HG02588 (cell line): ENCODE results near the gene PLCD3.

ENCODE experiments used
- ATAC-seq: cut with Tn5 transposase; IDR thresholded peaks from one replicate; pipeline ENCODE4 v1.9.1; 2021; ENCODE audit warnings: mild to moderate bottlenecking, moderate library complexity; ENCODE audit not compliant: unreplicated experiment

PLCD3 gene

GRCh38 chr17:45132320-45132571, at the start of gene PLCD3:
TSS of gene PLCD3 (minus strand) at chr17:45132515. CDS start at chr17:45132410, 105 bp downstream.
- ATAC-seq = no peak

- ATAC-seq = no peak
Measured at GRCh38 chr17:45177563-45177962, 45.2 kb upstream of the PLCD3 start.

GRCh38 chr17:45175759-45176115, 43.4 kb upstream of the PLCD3 start:
- no peak for ATAC-seq

- ATAC-seq = no peak
Measured at GRCh38 chr17:45172541-45173286, 40.4 kb upstream of the PLCD3 start.

DNA sequence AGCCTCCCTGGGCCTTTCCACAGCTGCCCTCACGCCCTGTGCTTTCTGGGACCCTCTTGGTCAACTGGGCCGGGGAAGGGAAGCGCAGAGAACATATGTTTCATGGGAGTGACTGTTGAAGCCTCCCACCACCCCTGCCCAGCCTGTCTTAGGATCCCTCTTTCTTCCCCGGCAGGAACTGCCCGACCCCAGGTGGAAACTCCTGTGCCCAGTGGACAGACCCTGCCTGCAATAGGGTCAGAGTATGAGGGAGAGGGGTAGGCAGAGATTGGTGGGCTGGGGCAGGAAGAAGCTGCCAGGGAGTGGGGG, 39.9 kb upstream of the PLCD3 start:
- ATAC-seq = no peak

GRCh38 chr17:45171338-45172231, 39.3 kb upstream of the PLCD3 start:
- no peak for ATAC-seq

DNA sequence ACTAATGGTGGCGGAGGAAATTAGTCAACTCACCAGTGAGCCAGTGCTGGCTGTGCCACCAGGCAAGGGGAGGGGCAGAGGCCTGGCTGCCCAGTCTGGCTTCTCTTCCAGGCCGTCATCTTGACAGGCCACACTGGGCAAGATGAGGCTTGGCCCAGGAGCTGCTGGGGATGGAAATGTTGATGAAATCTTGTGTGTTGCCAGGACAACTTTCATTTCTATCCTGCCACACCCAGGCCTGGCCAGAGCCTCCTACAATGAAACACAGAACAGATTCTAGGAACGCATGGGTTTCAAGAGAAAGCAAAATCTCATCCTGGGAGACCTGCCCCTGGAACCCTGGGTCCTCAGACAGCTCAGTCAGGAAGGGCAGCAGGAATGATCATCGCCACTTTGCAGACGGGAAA, 38.6 kb upstream of the PLCD3 start:
- ATAC-seq = no peak

- no peak for ATAC-seq
Measured at GRCh38 chr17:45170280-45170930, 38.1 kb upstream of the PLCD3 start.

GRCh38 chr17:45168991-45169752, 36.9 kb upstream of the PLCD3 start:
- ATAC-seq = no peak

GRCh38 chr17:45164734-45165269, 32.5 kb upstream of the PLCD3 start:
- no peak for ATAC-seq

DNA sequence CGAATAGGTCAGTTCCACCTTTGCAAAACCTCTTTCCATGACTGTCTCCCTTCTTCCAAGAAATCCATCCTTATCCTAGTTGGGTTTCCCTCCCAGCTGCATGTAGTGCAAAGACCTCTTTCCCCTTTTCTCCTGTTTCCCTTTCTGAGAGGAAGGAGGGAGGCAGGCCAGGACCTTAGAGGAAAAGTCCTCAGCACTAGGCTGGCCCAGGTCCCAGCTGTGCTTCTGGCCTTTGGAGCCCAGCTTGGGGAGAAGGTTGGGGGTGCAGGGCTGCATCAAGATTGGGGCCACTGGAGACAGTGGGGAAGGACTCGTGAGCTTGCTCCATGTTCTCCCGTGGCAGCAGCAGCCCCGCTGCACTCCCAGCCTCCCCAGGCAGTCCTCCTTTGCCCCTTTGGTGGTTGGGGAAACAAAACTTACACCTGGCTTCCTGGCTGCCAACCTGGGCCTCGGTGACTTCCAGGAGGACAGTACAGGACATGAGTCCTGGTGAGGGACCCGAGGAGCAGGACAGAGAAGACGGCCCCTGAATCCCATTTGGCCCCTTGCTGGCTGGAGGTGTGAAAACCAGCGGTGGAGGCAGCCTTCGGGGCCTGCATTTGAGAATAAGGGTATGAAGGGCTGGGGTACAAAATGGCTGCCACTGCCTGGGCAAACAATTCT, 29.8 kb upstream of the PLCD3 start:
- ATAC-seq = no peak

- ATAC-seq = peak; percentile 86
Measured at GRCh38 chr17:45161288-45162024, 29.1 kb upstream of the PLCD3 start, which contains the start of gene HEXIM2. TSS of gene HEXIM2 (plus strand) at chr17:45161875. CDS start at chr17:45162794, 919 bp downstream.

- peak; percentile 14 for ATAC-seq
Measured at GRCh38 chr17:45160447-45161287, 28.4 kb upstream of the PLCD3 start.

GRCh38 chr17:45156242-45156641, 23.9 kb upstream of the PLCD3 start:
- ATAC-seq = no peak

DNA sequence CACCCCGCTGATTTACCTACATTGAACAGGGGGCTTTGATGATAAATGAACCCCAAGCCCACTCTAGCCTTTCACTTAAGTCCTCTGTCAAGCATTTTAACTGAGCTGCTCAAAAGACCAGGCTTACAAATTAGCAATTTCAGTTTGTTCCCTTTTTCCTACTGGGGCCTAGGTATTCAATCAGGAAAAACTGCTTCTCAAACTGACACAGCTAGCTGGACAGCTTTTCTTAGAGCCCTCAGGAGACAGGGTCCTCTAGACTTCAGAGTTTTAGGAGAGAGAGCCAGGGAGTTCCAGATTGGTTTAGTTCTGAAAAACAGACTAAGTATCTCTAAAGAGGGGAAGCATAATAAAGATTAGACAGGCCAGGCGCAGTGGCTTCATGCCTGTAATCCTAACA, 23.2 kb upstream of the PLCD3 start:
- no peak for ATAC-seq

DNA sequence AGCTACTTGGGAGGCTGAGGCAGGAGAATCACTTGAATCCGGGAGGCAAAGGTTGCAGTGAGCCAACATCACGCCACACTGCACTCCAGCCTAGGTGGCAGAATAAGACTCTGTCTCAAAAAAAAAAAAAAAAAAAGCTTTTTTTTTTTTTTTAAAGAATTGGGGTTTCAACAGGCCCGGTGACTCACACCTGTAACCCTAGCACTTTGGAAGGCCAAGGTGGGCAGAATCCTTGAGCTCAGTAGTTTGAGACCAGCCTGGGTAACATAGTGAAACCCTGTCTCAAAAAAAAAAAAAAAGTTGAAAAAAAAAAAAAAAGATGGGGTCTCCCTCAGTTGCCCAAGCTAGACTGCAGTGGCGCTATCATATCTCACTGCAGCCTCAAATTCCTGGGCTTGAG, 22.7 kb upstream of the PLCD3 start:
- ATAC-seq = no peak

DNA sequence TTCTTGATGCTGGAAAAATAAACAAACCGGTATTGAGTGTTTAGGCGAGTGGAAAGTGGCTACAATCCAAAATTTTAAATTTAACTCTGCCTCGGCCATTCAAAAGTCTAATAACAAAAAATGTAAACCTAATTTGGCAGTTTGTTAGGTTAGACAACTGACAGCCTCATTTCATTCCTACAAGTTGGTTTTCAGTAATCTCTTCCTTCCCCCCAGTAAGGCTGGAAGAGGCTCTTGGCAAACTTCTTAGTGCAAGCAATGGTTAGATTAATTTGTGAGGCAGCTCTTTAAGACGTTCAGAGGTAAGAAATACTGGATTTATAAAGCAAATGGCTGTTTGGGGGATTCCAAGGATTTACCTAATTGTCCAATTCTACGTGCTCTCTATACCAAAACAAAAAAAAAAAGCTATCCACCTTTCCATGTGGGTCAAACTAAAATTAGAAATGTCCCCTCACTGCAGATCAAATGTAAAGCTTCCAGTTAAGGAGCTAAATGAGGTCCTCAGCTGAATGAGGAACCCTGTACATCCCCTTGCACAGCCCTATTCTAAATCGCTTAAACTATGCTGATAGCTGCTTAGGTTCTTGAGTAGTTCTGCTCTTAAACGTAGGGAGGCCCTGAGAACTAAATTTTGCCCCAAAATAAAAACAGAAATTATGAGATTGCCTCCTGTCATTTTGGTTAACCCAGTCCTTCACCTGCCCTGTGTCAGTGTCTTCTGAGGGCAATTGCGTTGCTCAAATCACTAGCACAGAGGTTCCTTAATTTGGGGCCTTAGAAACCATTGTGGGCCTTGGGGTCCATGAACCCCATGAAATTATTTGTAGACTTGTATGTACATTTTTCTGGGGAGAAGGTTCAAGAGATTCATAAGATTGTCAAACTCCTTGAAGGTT, 18.8 kb upstream of the PLCD3 start:
- no peak for ATAC-seq
